ENCODE measurements around the gene PHLDA2.

The PHLDA2 gene

GRCh38 chr11:2928605-2929530 lies at the start of gene PHLDA2:
Gene PHLDA2 (minus strand): TSS chr11:2929420. CDS start chr11:2929364, 56 bp downstream.
- peak; percentile 36 for DNase-seq

- no peak for DNase-seq
Measured at GRCh38 chr11:2977113-2977512, 47.9 kb upstream of the PHLDA2 start.

GRCh38 chr11:2976294-2977063 lies 47.3 kb upstream of the PHLDA2 start:
- DNase-seq, result no peak

GRCh38 chr11:2975594-2975993 lies 46.4 kb upstream of the PHLDA2 start:
- DNase-seq, result no peak

- DNase-seq, result no peak
Measured at GRCh38 chr11:2974272-2974671, 45.1 kb upstream of the PHLDA2 start.

- DNase-seq, result no peak
Measured at GRCh38 chr11:2968341-2968900, 39.2 kb upstream of the PHLDA2 start.

GRCh38 chr11:2964782-2965181 lies 35.6 kb upstream of the PHLDA2 start:
- DNase-seq, result no peak

- DNase-seq, result no peak
Measured at GRCh38 chr11:2963761-2964160, 34.5 kb upstream of the PHLDA2 start.

- no peak for DNase-seq
Measured at GRCh38 chr11:2963112-2963754, 34.0 kb upstream of the PHLDA2 start.

- no peak for DNase-seq
Measured at GRCh38 chr11:2961080-2961479, 31.9 kb upstream of the PHLDA2 start.

GRCh38 chr11:2960139-2960538 lies 30.9 kb upstream of the PHLDA2 start:
- DNase-seq, result no peak

- no peak for DNase-seq
Measured at GRCh38 chr11:2958251-2958650, 29.0 kb upstream of the PHLDA2 start.

- DNase-seq, result no peak
Measured at GRCh38 chr11:2955906-2956476, 26.8 kb upstream of the PHLDA2 start.

- no peak for DNase-seq
Measured at GRCh38 chr11:2954263-2954662, 25.0 kb upstream of the PHLDA2 start.

- DNase-seq, result no peak
Measured at GRCh38 chr11:2952290-2952689, 23.1 kb upstream of the PHLDA2 start.

GRCh38 chr11:2951231-2952110 lies 22.3 kb upstream of the PHLDA2 start:
- DNase-seq, result no peak

GRCh38 chr11:2950825-2951224 lies 21.6 kb upstream of the PHLDA2 start:
- no peak for DNase-seq

- DNase-seq, result no peak
Measured at GRCh38 chr11:2949920-2950319, 20.7 kb upstream of the PHLDA2 start.

- DNase-seq, result no peak
Measured at GRCh38 chr11:2947744-2948143, 18.5 kb upstream of the PHLDA2 start.

- no peak for DNase-seq
Measured at GRCh38 chr11:2945757-2946287, 16.6 kb upstream of the PHLDA2 start.

- no peak for DNase-seq
Measured at GRCh38 chr11:2945031-2945756, 16.0 kb upstream of the PHLDA2 start.
